ENCODE data around the gene PTPRCAP.
A peak's percentile ranks its signal among the peaks of the same experiment; 100 is the strongest.
"Not testable (repeated sequence)": the region's sequence is repeated elsewhere in the genome, so short reads cannot be mapped to it uniquely, and the experiment has no call there.

PTPRCAP gene

DNA sequence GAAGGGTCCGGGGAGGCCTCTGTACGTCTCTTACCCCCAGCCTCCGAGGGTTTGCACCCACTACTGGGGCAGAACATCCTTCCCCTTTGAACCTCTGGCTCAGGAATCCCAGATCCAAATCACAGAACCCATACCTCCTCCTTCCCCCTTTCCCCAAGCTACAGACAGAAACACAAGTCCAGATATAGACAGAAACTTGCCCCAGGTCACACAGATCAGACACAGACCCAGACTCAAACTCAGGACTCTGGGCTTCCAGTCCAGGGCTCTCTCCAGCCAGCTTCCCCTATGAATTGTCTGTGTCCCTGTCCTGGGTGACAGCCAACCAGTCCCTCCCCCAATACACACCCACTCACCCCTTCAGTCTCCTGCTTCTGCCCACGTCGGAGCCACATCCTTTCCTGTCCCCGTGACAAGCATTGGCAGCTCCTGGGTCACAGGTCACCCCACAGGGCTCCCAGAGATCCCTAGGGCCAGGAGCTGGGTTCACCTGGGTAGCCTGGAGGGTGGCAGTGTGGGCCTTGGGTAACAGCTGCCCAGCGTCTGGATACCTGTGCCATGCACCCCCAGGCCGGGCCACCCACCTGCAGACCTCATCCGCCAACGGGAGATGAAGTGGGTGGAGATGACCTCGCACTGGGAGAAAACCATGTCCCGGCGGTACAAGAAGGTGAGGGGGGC, 32.8 kb downstream of the PTPRCAP start:
- no peak overlapping the region for H3K4me2 ChIP-seq (ENCODE audit: low read length)
- no peak overlapping the region for H3K9ac ChIP-seq
- no peaks in the 10 kb centered on the region for H3K79me2 ChIP-seq
- no peaks in the 10 kb centered on the region for H3K9me3 ChIP-seq (ENCODE audit: control insufficient read depth, low read length)
- no peaks in the 10 kb centered on the region for H3K4me1 ChIP-seq
- no peak overlapping the region for H3K27ac ChIP-seq
- TF ChIP-seq, protein P1, sequence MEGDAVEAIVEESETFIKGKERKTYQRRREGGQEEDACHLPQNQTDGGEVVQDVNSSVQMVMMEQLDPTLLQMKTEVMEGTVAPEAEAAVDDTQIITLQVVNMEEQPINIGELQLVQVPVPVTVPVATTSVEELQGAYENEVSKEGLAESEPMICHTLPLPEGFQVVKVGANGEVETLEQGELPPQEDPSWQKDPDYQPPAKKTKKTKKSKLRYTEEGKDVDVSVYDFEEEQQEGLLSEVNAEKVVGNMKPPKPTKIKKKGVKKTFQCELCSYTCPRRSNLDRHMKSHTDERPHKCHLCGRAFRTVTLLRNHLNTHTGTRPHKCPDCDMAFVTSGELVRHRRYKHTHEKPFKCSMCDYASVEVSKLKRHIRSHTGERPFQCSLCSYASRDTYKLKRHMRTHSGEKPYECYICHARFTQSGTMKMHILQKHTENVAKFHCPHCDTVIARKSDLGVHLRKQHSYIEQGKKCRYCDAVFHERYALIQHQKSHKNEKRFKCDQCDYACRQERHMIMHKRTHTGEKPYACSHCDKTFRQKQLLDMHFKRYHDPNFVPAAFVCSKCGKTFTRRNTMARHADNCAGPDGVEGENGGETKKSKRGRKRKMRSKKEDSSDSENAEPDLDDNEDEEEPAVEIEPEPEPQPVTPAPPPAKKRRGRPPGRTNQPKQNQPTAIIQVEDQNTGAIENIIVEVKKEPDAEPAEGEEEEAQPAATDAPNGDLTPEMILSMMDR (IDR thresholded peaks at IDR 0.05) = no peak
- no peaks in the 10 kb centered on the region for H3K36me3 ChIP-seq (ENCODE audit: control insufficient read depth, insufficient read depth, low read length)
- H2AFZ ChIP-seq = no peak overlapping the region
- no peak overlapping the region for H3K4me3 ChIP-seq (ENCODE audit: low read depth, low read length)
- H3K27me3 ChIP-seq (ENCODE audit: control insufficient read depth, insufficient read depth, low read length) = no peaks in the 10 kb centered on the region

DNA sequence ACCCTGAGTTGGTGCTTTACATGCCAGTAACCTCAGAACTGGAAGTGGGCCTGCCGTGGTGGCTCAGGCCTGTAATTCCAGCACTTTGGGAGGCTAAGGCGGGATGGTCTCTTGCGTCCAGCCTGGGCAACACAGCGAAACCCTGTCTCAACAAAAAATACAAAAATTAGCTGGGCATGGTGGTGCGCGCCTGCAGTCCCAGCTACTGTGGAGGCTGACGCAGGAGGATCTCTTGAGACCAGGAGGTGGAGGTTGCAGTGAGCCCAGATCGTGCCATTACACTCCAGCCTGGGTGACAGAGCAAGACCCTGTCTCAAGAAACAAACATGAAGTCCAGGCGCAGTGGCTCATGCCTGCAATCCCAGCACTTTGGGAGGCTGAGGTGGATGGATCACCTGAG, 34.4 kb downstream of the PTPRCAP start:
- not testable (repeated sequence) for H3K4me1 ChIP-seq; H3K9ac ChIP-seq; H3K27ac ChIP-seq; H3K4me3 ChIP-seq (ENCODE audit: low read depth, low read length); H2AFZ ChIP-seq; H3K4me2 ChIP-seq (ENCODE audit: low read length); H3K79me2 ChIP-seq; H3K27me3 ChIP-seq (ENCODE audit: control insufficient read depth, insufficient read depth, low read length); H3K36me3 ChIP-seq (ENCODE audit: control insufficient read depth, insufficient read depth, low read length); H3K9me3 ChIP-seq (ENCODE audit: control insufficient read depth, low read length)

DNA sequence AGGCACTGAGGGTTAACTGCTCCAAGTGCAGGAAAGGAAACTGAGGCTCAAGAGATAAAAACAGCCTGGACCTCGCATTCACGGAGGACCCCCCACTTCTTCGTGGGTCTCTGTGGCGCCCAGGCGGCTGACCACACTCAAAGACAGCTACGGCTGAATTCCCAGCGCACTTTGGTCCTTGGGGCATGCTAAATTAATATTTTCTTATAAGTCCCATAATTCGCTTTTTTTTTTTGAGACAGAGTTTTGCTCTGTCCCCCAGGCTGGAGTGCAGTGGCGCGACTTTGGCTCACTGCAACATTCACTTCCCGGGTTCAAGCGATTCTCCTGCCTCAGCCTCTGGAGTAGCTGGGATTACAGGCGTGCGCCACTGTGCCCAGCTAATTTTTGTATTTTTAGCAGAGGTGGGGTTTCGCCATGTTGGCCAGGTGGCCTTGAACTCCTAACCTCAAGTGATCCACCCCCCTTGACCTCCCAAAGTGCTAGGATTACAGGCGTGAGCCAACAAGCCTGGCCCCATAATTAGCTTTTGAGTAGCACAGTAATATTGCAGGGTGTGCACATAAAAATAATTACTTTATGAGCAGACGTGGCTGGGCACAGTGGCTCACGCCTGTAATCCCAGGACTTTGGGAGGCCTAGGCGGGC, 35.2 kb downstream of the PTPRCAP start:
- peak overlapping the region; percentile 67 for H3K4me2 ChIP-seq (ENCODE audit: low read length)
- H3K27ac ChIP-seq = peak overlapping the region; percentile 57
- not testable (repeated sequence) for H3K79me2 ChIP-seq; H3K36me3 ChIP-seq (ENCODE audit: control insufficient read depth, insufficient read depth, low read length); H3K9me3 ChIP-seq (ENCODE audit: control insufficient read depth, low read length); H3K4me1 ChIP-seq; H3K9ac ChIP-seq; H3K27me3 ChIP-seq (ENCODE audit: control insufficient read depth, insufficient read depth, low read length)
- H2AFZ ChIP-seq = peak overlapping the region; percentile 73
- H3K4me3 ChIP-seq (ENCODE audit: low read depth, low read length) = peak overlapping the region; percentile 37

DNA sequence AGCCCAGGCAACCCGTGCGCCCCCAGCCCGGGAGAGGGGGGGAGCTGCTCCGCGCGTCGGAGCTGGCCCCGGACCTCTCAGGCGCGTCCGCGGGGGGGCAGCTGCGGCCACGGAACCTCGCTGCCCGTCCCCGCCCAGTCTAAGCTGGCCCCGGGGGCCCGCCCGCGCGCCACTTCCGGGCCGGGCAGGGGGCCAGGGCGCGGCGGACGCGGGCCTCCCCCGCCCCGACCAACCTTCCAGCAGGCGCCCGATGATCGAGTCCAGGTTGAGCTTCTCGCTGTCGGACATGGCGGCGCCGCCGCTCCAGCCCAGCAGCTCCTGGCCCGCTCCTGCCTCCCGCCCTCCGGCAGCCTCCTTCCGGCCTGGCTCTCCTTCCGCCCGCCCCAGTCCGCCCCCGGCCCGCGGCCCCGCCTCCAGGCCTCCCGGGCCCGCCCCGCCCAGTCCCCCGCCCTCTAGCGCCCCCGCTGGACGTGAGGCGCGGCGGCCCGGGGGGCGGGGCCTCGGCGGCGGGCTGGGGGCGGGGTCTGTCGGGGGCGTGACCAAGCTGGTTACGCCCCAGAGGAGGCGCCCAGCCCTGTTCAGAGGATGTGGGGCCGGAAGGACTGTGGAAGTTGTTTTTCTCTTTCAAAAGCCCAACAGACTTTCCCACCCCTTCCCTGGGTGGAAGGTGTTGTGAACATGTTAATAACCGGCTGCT, 35.8 kb downstream of the PTPRCAP start, which contains the start of gene PPP1CA:
Gene PPP1CA (minus strand): TSS at position 364 of the 697 bp plus-strand sequence. CDS start 76 bp downstream, at position 288.
- Histone ChIP-seq H3K4me1 (no peaks in the 10 kb centered on the region), H3K9ac (peak within 1 kb of the TSS; percentile 53), H3K9me3 (ENCODE audit: control insufficient read depth, low read length) (no peaks in the 10 kb centered on the region), H3K4me2 (ENCODE audit: low read length) (peak within 1 kb of the TSS; percentile 87), H3K27ac (peak within 1 kb of the TSS; percentile 61), H2AFZ (peak within 1 kb of the TSS; percentile 73), H3K36me3 (ENCODE audit: control insufficient read depth, insufficient read depth, low read length) (no peaks in the 10 kb centered on the region), H3K4me3 (ENCODE audit: low read depth, low read length) (peak within 1 kb of the TSS; percentile 71), H3K79me2 (no peaks in the 10 kb centered on the region), H3K27me3 (ENCODE audit: control insufficient read depth, insufficient read depth, low read length) (no peaks in the 10 kb centered on the region)
- TF ChIP-seq, protein P1 (IDR thresholded peaks at IDR 0.05) = peak; percentile 17

DNA sequence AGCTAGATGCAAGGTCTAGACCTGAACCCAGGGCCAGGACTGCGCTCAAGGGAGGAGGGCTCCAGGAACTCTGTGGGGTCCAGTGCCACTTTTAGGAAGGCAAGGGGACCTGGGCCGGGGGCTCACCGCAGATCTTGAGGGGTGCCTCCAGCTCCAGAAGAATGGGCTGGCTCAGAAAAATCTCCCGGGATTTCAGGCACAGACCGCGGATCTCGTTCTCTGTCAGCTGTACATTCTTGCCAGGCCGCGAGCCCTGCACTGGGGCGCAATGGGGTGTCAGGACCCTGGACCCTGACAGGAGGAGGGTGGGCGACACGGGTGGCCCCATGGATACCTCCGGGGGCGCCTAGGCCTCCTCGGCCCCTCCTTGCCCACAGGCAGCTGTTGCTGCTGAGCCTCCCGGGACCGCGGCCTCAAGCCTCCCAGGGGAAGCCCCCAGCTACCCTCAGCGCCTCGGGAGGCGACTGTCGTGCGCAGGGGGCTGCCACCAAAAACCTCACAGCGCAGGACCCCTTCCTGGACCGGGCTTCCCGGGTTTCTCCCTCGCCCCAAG, 36.5 kb downstream of the PTPRCAP start:
- Histone ChIP-seq H3K4me2 (ENCODE audit: low read length) (peak overlapping the region; percentile 87), H2AFZ (peak overlapping the region; percentile 72), H3K27ac (peak overlapping the region; percentile 61), H3K4me1 (no peaks in the 10 kb centered on the region), H3K27me3 (ENCODE audit: control insufficient read depth, insufficient read depth, low read length) (no peaks in the 10 kb centered on the region), H3K79me2 (no peaks in the 10 kb centered on the region), H3K9me3 (ENCODE audit: control insufficient read depth, low read length) (no peaks in the 10 kb centered on the region), H3K36me3 (ENCODE audit: control insufficient read depth, insufficient read depth, low read length) (no peaks in the 10 kb centered on the region), H3K4me3 (ENCODE audit: low read depth, low read length) (peak overlapping the region; percentile 71), H3K9ac (peak overlapping the region; percentile 53)
- TF ChIP-seq, protein P1 (IDR thresholded peaks at IDR 0.05) = no peak
